Thymus (tissue), 11 donors: ENCODE data around the gene MGST2. TPM values are rescaled to one million over a fixed set of nuclear protein-coding genes. Genes with fewer than 3 reads are reported as not detected.
"Not testable (repeated sequence)": the region's sequence is repeated elsewhere in the genome, so short reads cannot be mapped to it uniquely, and the experiment has no call there.

Experiments used
- DNase-seq, 9 donors: peaks; one replicate each; pipeline ENCODE4 v3.0.0-alpha.2; 2013; ENCODE audit warnings: low spot score in 9 of 9, low read depth in 6 of 9, missing footprints in 1 of 9
- H3K27ac ChIP-seq, 2 donors: one replicate each; pipeline ENCODE4 v1.5.1; 2013; ENCODE audit warnings: control low read depth in 1 of 2, low read depth in 1 of 2, low read length in 1 of 2, mild to moderate bottlenecking in 1 of 2, moderate library complexity in 1 of 2
- H3K27me3 ChIP-seq, 2 donors: one replicate each; pipeline ENCODE4 v1.5.1; 2013; ENCODE audit warnings: low read length in 1 of 2; ENCODE audit not compliant: control insufficient read depth in 2 of 2, insufficient read depth in 1 of 2
- H3K36me3 ChIP-seq, 2 donors: one replicate each; pipeline ENCODE4 v1.5.1; 2013; ENCODE audit warnings: low read length in 1 of 2, mild to moderate bottlenecking in 1 of 2, moderate library complexity in 1 of 2; ENCODE audit not compliant: control insufficient read depth in 2 of 2, insufficient read depth in 2 of 2
- H3K4me1 ChIP-seq, 2 donors: one replicate each; pipeline ENCODE4 v1.5.1; 2013; ENCODE audit warnings: low read length in 2 of 2; ENCODE audit not compliant: control insufficient read depth in 2 of 2, insufficient read depth in 2 of 2
- H3K4me3 ChIP-seq, 2 donors: one replicate each; pipeline ENCODE4 v1.5.1; 2013; ENCODE audit warnings: low read length in 2 of 2, control low read depth in 1 of 2, mild to moderate bottlenecking in 1 of 2
- H3K9me3 ChIP-seq, 2 donors: one replicate each; pipeline ENCODE4 v1.5.1; 2013; ENCODE audit warnings: low read length in 1 of 2, mild to moderate bottlenecking in 1 of 2; ENCODE audit not compliant: control insufficient read depth in 2 of 2, insufficient read depth in 1 of 2
- WGBS: extraction: QIAGEN DNeasy Blood & Tissue Kit; methylation state at CpG from one replicate; pipeline ENCODE4 v1.1.7; 2013; 5-methylcytosine and 5-hydroxymethylcytosine counted together
- polyA plus RNA-seq: library from polyadenylated mRNA; stranded (reverse); fragments of 200-250 nt; gene quantifications from one replicate; pipeline ENCODE4 v1.2.3, GENCODE V29; 2013
- total RNA-seq: library from RNA; stranded (reverse); fragments of 120-200 nt; gene quantifications from one replicate; pipeline ENCODE4 v1.2.4, GENCODE V29; 2013
- donor health status: healthy.

The MGST2 gene
- total and polyA plus RNA-seq, 2 donors, result 38.4 to 88.2 TPM

DNA sequence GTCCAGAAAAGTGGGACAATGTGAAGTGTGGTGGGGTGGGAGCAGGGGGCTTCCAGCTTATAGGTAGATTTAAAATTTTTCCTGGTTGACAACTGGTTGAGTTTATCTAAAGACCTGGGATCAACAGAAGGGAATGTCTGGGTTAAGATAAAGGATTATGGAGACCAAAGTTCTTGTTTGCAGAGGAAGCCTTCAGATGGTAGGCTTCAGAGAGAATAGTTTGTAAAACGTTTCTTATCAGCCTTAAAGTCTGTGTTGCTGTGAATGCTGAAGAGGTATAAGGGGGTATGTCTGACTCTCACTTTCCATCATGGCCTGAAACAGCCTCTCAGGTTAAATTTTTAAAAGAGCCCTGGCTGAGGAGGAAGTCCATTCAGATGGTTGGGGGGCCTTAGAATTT, 20.5 kb downstream of the MGST2 start:
- Histone ChIP-seq H3K9me3 (peaks cover 0 to 7% of the 10 kb centered on the region in 2 donors), H3K4me3 (no peak overlapping the region), H3K4me1 (peaks cover 0 to 3% of the 10 kb centered on the region in 2 donors), H3K36me3 (peaks cover 0 to 21% of the 10 kb centered on the region in 2 donors), H3K27me3 (no peaks in the 10 kb centered on the region), H3K27ac (no peak overlapping the region)
- DNase-seq, result no peak
- WGBS, result 93% methylated on average over 1 of the region's 1 CpG

DNA sequence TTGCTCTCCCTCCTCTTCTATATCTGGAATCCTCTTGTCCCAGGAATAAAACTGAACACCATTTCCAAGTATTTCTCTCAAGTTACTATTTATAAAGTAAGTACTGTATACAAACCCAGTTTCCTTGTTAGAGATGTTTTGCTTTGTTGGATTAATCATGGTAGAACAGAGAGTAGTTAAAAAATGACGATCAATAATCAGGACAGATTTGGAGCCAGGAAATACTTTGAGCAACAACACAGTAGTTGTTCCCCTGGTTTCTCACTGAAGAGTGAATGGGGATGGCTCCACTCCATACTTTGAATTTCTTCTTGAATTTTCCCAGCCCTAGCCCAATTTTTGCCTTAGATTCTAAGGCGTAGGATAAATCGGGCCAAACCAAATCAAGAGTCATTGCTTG, 21.4 kb downstream of the MGST2 start:
- peaks cover 0 to 4% of the 10 kb centered on the region in 2 donors for H3K4me1 ChIP-seq
- H3K9me3 ChIP-seq, result peaks cover 0 to 7% of the 10 kb centered on the region in 2 donors
- H3K36me3 ChIP-seq, result peaks cover 0 to 21% of the 10 kb centered on the region in 2 donors
- no peak overlapping the region for H3K27ac ChIP-seq
- no peak overlapping the region for H3K4me3 ChIP-seq
- no peaks in the 10 kb centered on the region for H3K27me3 ChIP-seq
- WGBS, result 97% methylated on average over 3 of the region's 3 CpGs
- DNase-seq, result no peak

DNA sequence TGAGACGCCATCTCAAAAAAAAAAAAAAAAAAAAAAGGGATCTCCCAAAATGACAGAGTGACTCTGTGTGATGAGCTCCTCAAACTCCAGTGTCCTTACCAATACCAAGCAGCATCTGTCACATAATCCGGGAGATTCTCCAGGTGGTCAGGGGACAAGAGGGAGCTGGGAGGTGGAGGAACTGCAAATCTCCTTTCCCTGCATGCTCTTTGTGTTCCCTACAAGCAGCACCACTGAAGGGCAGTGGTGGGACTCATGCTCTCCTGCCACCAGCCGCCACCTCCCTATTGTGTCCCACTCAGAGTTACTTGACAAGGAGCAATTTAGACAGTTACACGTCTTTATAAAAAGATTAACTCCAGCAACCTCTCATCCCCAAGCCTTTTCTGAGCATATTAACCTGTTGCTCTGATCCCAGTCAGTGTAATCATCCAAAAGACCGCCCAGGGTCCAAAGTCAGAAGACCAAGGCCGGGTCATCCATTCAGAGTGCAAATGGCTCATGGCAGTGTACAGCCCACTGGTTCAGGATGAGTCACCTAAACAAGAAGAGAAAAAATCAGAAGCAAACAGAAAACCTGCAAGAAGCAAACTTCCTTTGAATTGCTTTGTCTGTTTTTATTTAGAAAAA, 23.6 kb downstream of the MGST2 start:
- Histone ChIP-seq H3K4me3 (no peak overlapping the region), H3K36me3 (peaks cover 0 to 9% of the 10 kb centered on the region in 2 donors), H3K27me3 (no peaks in the 10 kb centered on the region), H3K4me1 (peaks cover 0 to 5% of the 10 kb centered on the region in 2 donors), H3K27ac (no peak overlapping the region), H3K9me3 (peaks cover 0 to 7% of the 10 kb centered on the region in 2 donors)
- WGBS, result 97% methylated on average over 6 of the region's 6 CpGs
- no peak for DNase-seq

DNA sequence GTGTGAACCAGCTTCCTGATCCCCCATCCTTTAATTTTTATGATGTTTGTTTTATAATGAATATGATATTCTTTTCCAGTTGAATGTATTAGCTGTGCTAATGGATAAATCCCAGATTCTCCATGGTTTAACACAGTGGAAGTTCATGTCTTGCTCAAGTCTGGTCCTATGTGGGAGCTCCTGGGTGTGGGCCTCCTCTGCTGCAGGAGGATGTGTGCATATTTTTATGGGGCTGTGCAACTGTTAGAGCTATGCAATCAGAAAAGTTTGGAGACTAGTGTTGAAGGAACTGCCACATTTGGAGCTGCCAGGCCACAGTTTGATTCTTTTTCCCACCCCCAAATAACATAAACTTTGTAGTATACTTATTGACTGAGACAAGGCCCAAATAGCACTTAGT, 24.8 kb downstream of the MGST2 start:
- no peak overlapping the region for H3K4me3 ChIP-seq
- no peaks in the 10 kb centered on the region for H3K36me3 ChIP-seq
- no peak overlapping the region for H3K27ac ChIP-seq
- no peaks in the 10 kb centered on the region for H3K9me3 ChIP-seq
- peaks cover 0 to 5% of the 10 kb centered on the region in 2 donors for H3K4me1 ChIP-seq
- no peaks in the 10 kb centered on the region for H3K27me3 ChIP-seq
- DNase-seq, result no peak

DNA sequence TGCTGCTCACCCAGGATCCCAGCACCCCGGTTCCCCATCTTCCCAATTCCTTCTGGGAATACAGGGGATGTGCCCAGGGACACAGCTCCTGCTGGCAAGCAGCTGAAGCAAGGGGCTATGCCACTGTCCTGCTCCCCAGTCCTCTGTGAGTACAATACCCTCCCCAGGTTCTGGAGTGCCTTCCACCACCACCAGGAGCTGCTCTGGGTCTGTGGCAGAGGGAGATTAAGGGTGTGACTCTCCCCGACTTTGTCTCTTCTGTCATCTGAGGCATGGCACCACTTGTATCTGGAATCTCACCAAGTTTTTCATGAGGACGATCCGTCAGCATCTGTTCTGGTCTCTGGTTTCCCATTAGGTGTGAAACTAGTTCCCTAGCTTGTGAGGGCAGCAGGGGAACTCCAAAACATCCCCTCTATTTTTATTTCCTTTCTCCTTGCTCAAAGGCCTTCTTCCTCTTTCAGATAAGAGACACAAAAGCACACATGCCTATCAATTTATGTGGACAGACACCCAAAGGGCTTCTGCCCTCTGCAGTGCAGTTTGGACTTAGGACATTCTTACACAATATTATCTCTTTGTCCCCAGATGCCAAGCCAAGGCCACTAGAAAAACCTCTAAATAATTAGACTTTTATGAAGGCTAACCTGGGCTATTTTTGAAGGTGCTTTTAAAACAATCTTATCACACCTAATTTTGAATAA, 26.8 kb downstream of the MGST2 start:
- peaks cover 0 to 11% of the 10 kb centered on the region in 2 donors for H3K36me3 ChIP-seq
- H3K4me3 ChIP-seq, result no peak overlapping the region
- DNase-seq, result peak in 1 of 9 donors; percentile 18
- peaks cover 0 to 5% of the 10 kb centered on the region in 2 donors for H3K4me1 ChIP-seq
- H3K27me3 ChIP-seq, result no peaks in the 10 kb centered on the region
- H3K27ac ChIP-seq, result no peak overlapping the region
- H3K9me3 ChIP-seq, result no peaks in the 10 kb centered on the region
- WGBS, result 73% methylated on average over 4 of the region's 4 CpGs

DNA sequence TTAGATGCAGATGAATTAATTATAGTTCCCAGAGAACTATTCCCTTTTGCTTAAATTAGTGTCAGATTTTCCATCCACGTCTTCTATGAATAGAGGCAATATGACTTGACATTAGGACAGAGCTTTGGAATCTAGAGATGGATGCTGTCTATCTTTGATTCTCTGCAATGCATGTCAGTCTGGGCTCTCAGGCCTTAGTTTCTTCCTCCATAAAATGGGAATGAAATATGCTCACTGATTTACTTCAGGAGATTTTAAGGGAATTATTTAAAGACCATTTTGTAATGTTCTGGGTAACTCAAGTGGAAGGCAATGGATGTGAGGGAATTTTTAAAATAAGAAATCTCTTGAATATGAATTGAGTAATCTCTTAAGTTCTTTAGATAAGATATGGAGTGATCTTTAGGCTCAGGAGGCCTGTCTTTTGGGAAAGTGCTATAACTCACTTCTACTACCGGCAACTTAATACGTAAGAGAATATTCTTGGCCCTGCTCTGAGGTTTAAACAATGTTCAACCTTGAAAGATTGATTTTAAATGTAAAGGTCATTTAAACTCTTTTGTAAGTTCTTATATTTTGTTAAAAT, 29.0 kb downstream of the MGST2 start:
- no peak for DNase-seq
- no peaks in the 10 kb centered on the region for H3K9me3 ChIP-seq
- no peaks in the 10 kb centered on the region for H3K27me3 ChIP-seq
- no peak overlapping the region for H3K4me3 ChIP-seq
- WGBS, result 99% methylated on average over 3 of the region's 3 CpGs
- H3K27ac ChIP-seq, result no peak overlapping the region
- H3K4me1 ChIP-seq, result peaks cover 0 to 5% of the 10 kb centered on the region in 2 donors
- H3K36me3 ChIP-seq, result peaks cover 0 to 11% of the 10 kb centered on the region in 2 donors

DNA sequence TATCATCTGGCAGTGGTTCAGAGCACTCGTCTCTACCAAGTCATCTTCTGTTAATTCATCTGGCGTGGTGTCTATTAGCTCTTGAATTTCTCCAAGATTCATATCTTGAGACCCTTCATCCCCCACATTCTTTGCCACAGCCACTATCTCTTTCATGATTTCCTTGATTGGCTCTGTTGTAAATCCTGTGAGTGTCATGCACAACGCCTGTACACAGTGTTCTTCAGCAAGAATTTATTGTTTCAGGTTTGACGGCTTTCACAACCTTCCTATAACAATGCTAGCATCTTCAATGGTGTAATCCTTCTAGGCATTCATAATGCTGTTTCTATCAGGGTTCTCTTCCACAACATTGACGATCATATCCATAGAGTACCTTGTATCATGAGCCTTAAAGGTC, 30.9 kb downstream of the MGST2 start:
- Histone ChIP-seq H3K9me3 (no peaks in the 10 kb centered on the region), H3K36me3 (peaks cover 0 to 13% of the 10 kb centered on the region in 2 donors), H3K27ac (no peak overlapping the region), H3K4me3 (no peak overlapping the region), H3K27me3 (no peaks in the 10 kb centered on the region), H3K4me1 (peaks cover 0 to 5% of the 10 kb centered on the region in 2 donors)
- WGBS, result 98% methylated on average over 5 of the region's 5 CpGs
- no peak for DNase-seq

DNA sequence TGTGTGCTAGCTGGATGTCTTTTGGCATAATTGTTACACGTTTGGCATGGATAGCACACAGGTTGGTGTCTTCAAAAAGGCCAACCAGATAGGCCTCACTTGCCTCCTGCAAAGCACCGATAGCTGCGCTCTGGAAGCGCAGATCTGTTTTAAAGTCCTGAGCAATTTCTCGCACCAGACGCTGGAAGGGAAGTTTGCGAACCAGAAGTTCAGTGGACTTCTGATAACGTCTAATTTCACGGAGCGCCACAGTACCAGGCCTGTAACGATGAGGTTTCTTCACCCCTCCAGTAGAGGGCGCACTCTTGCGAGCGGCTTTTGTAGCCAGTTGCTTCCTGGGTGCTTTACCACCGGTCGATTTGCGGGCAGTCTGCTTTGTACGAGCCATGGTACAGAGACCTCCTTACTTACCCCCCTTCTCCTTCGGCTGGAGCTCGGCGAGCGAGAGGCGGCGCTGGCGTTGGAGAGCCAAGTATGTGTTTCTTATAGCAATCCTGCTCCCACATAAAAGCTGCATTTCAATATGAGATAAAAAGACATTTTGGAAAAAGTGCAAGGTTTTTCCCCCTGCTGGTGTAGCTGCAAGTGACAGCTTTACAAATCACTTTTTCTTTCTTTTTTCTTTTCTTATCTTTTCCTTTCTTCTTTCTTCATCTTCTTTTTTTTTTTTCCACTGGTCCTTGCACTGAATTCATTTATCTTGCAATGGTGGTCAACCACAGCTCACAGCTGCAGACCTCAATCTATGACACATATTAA, 32.7 kb downstream of the MGST2 start:
- peaks cover 0 to 15% of the 10 kb centered on the region in 2 donors for H3K36me3 ChIP-seq
- not testable (repeated sequence) for DNase-seq, H3K27ac ChIP-seq, H3K27me3 ChIP-seq, H3K9me3 ChIP-seq, H3K4me1 ChIP-seq, H3K4me3 ChIP-seq
- 98% methylated on average over 17 of the region's 25 CpGs for WGBS

DNA sequence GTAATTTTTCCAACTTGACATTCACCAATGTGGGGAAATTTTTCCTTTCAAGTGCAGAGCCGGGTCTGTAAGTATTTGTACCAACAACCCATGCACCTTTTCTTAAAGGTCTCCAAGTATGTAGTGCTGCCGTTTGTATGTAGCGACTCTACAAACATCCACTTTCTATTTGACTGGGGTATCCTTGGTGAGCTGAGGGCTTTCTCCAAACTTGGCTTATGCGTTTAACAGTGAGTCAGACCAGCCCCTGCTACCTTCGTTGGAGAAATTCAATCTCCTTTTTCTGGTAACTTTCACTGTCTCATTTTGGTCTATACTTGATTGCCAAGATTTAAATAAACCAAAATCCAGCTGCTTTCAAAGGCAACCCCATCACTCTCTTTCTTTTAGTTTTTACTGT, 34.9 kb downstream of the MGST2 start:
- no peak overlapping the region for H3K4me3 ChIP-seq
- 94% methylated on average over 5 of the region's 5 CpGs for WGBS
- DNase-seq, result peak in 1 of 9 donors; percentile 13
- no peaks in the 10 kb centered on the region for H3K27me3 ChIP-seq
- no peaks in the 10 kb centered on the region for H3K9me3 ChIP-seq
- no peaks in the 10 kb centered on the region for H3K4me1 ChIP-seq
- no peak overlapping the region for H3K27ac ChIP-seq
- H3K36me3 ChIP-seq, result peaks cover 0 to 26% of the 10 kb centered on the region in 2 donors
